Suprapubic skin (tissue), 4 donors: ENCODE measurements around the gene CBLB.

Source experiments
- CTCF ChIP-seq, 2 donors: fragments of 200-600 bp in 1 of 2; fragments of 450-650 bp in 1 of 2; sonication (generic) in 1 of 2; IDR thresholded peaks; one replicate each; pipeline ENCODE4 v1.5.1; 2016 to 2019; ENCODE audit warnings: antibody characterized with exemption in 2 of 2, mild to moderate bottlenecking in 1 of 2, moderate library complexity in 1 of 2
- EP300 ChIP-seq: sonication (generic); formaldehyde crosslinking; IDR thresholded peaks from one replicate; pipeline ENCODE4 v1.6.1; 2017; ENCODE audit warnings: antibody characterized with exemption
- POLR2A ChIP-seq, 2 donors: fragments of 450-650 bp; IDR thresholded peaks; one replicate each; pipeline ENCODE4 v1.6.1; 2017; ENCODE audit warnings: antibody characterized with exemption in 2 of 2, mild to moderate bottlenecking in 2 of 2, moderate library complexity in 2 of 2
- POLR2AphosphoS5 ChIP-seq, 3 donors: sonication (generic); formaldehyde crosslinking; IDR thresholded peaks; one replicate each; pipeline ENCODE4 v1.6.1; 2017; ENCODE audit warnings: antibody characterized with exemption in 3 of 3

DNA sequence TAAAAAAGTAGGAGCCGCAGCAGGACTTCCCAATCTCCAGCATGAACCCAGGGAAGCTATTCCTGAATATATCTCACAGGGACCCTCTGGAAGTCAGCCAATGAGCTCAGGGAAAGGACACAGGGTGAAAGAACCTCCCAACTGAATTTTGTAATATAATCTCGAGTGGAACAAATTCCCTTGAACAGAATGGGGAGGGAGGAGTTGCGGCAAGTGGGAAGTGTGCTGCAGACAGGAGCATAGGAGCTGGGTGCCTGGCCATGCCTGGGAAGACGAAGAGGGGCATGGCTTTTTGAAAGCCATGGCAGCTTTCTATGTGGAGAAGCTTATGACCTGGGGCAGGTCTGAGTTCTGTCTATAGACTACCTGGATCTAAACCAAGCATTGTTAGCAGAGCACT is 98.4 kb downstream of the CBLB start:
- TF ChIP-seq CTCF (IDR thresholded peaks at IDR 0.05) (no peak), POLR2A (IDR thresholded peaks at IDR 0.05) (no peak), EP300 (no peak), POLR2AphosphoS5 (IDR thresholded peaks at IDR 0.05) (no peak)
